ENCODE measurements around the gene PNMA3.
"Not testable (repeated sequence)": the region's sequence is repeated elsewhere in the genome, so short reads cannot be mapped to it uniquely, and the experiment has no call there.

The PNMA3 gene

GRCh38 chrX:153102418-153102817, 46.1 kb downstream of the PNMA3 start:
- TF ChIP-seq EZH2 (IDR thresholded peaks at IDR 0.05) (no peak), FOXP2 (optimal IDR thresholded peaks at IDR 0.05; ENCODE audit: control extremely low read depth, extremely low read length, insufficient read depth) (no peak)
- Histone ChIP-seq H3K4me3 (no peak overlapping the region), H3K27ac (no peak overlapping the region), H3K9me3 (ENCODE audit: low read depth, low read length) (no peaks in the 10 kb centered on the region), H3K36me3 (ENCODE audit: insufficient read depth, low read length) (no peaks in the 10 kb centered on the region), H3K9ac (ENCODE audit: insufficient read length) (no peak overlapping the region)
- DNase-seq (ENCODE audit: low read depth, low spot score) = no peak

GRCh38 chrX:153104959-153105358, 48.7 kb downstream of the PNMA3 start:
- not testable (repeated sequence) for H3K4me3 ChIP-seq; H3K36me3 ChIP-seq (ENCODE audit: insufficient read depth, low read length); H3K9ac ChIP-seq (ENCODE audit: insufficient read length); H3K9me3 ChIP-seq (ENCODE audit: low read depth, low read length); DNase-seq (ENCODE audit: low read depth, low spot score)
- peak overlapping the region; percentile 86 for H3K27ac ChIP-seq

GRCh38 chrX:153106092-153106801, 50.0 kb downstream of the PNMA3 start:
- DNase-seq (ENCODE audit: low read depth, low spot score); H3K9me3 ChIP-seq (ENCODE audit: low read depth, low read length); H3K36me3 ChIP-seq (ENCODE audit: insufficient read depth, low read length); H3K4me3 ChIP-seq; H3K9ac ChIP-seq (ENCODE audit: insufficient read length): not testable (repeated sequence)
- peak overlapping the region; percentile 86 for H3K27ac ChIP-seq

All from SK-N-MC (cell line).